MCF 10A (cell line): ENCODE results near the gene L3MBTL4. TPM values are rescaled to one million over a fixed set of nuclear protein-coding genes. Genes with fewer than 3 reads are reported as not detected.

Experiments used
- BruUV-seq: library from RNA; stranded (reverse); fragments of 400-500 nt; replicated peaks from 2 replicates; lab custom pipeline; 2021; lab: Mats Ljungman, UMichigan
- CTCF ChIA-PET: fragments of 300-600 bp; sonication (Branson Sonifier 250); formaldehyde crosslinking; extraction: SDS; loops from one replicate; lab custom pipeline; 2021; ENCODE audit warnings: antibody characterized with exemption, inconsistent platforms; lab: Yijun Ruan, JAX
- POLR2A ChIA-PET: fragments of 300-600, 350-650 bp; sonication (Branson Sonifier 250); formaldehyde crosslinking; extraction: SDS; loops from one replicate; lab custom pipeline; 2020; ENCODE audit warnings: antibody characterized with exemption, inconsistent platforms; lab: Yijun Ruan, JAX
- DNase-seq: peaks from one replicate; pipeline ENCODE4 v3.0.0-alpha.2; 2018; ENCODE audit not compliant: unreplicated experiment
- H3K27ac Mint-ChIP-seq: one replicate; pipeline ENCODE4 v1.8.0; 2022; ENCODE audit warnings: mild to moderate bottlenecking, low read depth, mixed read lengths; ENCODE audit not compliant: unreplicated experiment
- H3K27me3 Mint-ChIP-seq: one replicate; pipeline ENCODE4 v1.8.0; 2022; ENCODE audit warnings: mixed read lengths; ENCODE audit not compliant: insufficient read depth, unreplicated experiment
- H3K36me3 Mint-ChIP-seq: one replicate; pipeline ENCODE4 v1.8.0; 2022; ENCODE audit warnings: mild to moderate bottlenecking, moderate library complexity, mixed read lengths; ENCODE audit not compliant: insufficient read depth, unreplicated experiment
- H3K4me1 Mint-ChIP-seq: one replicate; pipeline ENCODE4 v1.8.0; 2022; ENCODE audit warnings: mixed read lengths; ENCODE audit not compliant: insufficient read depth, unreplicated experiment
- H3K4me3 Mint-ChIP-seq: one replicate; pipeline ENCODE4 v1.8.0; 2022; ENCODE audit warnings: mild to moderate bottlenecking, moderate library complexity, mixed read lengths; ENCODE audit not compliant: unreplicated experiment
- H3K9me3 Mint-ChIP-seq: one replicate; pipeline ENCODE4 v1.8.0; 2022; ENCODE audit warnings: mixed read lengths; ENCODE audit not compliant: unreplicated experiment
- intact Hi-C: fragments of 100-400 bp; cut with micrococcal nuclease; formaldehyde crosslinking; loops from 2 replicates; pipeline ENCODE4 v1.14.1; 2022
- microRNA-seq: library from miRNA; unstranded; fragments of <30 nt; microRNA quantifications from one replicate; pipeline ENCODE4 v1.2.0, GENCODE V29; 2022
- total RNA-seq: library from RNA; stranded (reverse); gene quantifications from 2 replicates; pipeline ENCODE4 v1.2.3, GENCODE V29; 2022
- TF ChIP-seq, protein P1 (sequence below): fragments of 200-600 bp; IDR thresholded peaks from one replicate; pipeline ENCODE4 v1.8.0; 2022; ENCODE audit warnings: antibody characterized with exemption, mild to moderate bottlenecking; ENCODE audit not compliant: unreplicated experiment

L3MBTL4 gene
- total RNA-seq, 1 experiment from 2014 or later: not detected

DNA sequence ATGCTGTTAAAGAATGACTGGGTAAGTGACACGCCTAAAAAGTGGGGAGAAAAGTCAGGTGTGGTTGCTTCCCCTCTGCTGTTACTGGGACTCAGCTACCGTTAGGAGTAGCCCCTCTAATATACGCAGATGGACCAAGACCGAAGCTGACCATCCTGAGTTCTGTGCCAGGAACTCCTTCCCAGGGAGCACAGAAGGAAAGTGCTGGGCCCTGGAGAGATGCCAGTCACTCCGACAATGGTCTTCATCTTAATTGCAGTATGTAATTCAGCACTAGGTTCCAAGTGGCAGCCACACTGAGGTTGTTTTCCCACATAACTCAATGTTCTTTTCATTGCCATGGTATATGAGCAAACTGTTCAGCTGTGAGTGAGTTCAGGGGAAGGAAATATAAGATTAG lies 499.8 kb downstream of the L3MBTL4 start:
- no TSS peak for BruUV-seq
- no peak for DNase-seq
- Mint-ChIP-seq H3K4me3 (no peak overlapping the region), H3K4me1 (no peaks in the 10 kb centered on the region), H3K27me3 (peaks cover 36% of the 10 kb centered on the region), H3K9me3 (peaks cover 8% of the 10 kb centered on the region), H3K27ac (no peak overlapping the region), H3K36me3 (no peaks in the 10 kb centered on the region)
- TF ChIP-seq, protein P1, sequence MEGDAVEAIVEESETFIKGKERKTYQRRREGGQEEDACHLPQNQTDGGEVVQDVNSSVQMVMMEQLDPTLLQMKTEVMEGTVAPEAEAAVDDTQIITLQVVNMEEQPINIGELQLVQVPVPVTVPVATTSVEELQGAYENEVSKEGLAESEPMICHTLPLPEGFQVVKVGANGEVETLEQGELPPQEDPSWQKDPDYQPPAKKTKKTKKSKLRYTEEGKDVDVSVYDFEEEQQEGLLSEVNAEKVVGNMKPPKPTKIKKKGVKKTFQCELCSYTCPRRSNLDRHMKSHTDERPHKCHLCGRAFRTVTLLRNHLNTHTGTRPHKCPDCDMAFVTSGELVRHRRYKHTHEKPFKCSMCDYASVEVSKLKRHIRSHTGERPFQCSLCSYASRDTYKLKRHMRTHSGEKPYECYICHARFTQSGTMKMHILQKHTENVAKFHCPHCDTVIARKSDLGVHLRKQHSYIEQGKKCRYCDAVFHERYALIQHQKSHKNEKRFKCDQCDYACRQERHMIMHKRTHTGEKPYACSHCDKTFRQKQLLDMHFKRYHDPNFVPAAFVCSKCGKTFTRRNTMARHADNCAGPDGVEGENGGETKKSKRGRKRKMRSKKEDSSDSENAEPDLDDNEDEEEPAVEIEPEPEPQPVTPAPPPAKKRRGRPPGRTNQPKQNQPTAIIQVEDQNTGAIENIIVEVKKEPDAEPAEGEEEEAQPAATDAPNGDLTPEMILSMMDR: no peak
- intact Hi-C loops: no loop called here
- ChIA-PET CTCF (no interaction called here), POLR2A (no interaction called here)

- H3K27ac Mint-ChIP-seq: no peak overlapping the region
- intact Hi-C loops: no loop called here
- POLR2A ChIA-PET: no interaction called here
- H3K9me3 Mint-ChIP-seq: peaks cover 8% of the 10 kb centered on the region
- no peaks in the 10 kb centered on the region for H3K36me3 Mint-ChIP-seq
- CTCF ChIA-PET: interaction anchor here (0.5 kb wide), 1 partner anchor 969 kb away, joined by 3 read pairs; no protein-coding TSS in a partner anchor
- H3K4me3 Mint-ChIP-seq: no peak overlapping the region
- TF ChIP-seq, protein P1: no peak
- no peaks in the 10 kb centered on the region for H3K4me1 Mint-ChIP-seq
- no TSS peak for BruUV-seq
- DNase-seq: no peak
- H3K27me3 Mint-ChIP-seq: peaks cover 36% of the 10 kb centered on the region
Observed at GRCh38 chr18:5914016-5914415, 500.7 kb downstream of the L3MBTL4 start.

DNA sequence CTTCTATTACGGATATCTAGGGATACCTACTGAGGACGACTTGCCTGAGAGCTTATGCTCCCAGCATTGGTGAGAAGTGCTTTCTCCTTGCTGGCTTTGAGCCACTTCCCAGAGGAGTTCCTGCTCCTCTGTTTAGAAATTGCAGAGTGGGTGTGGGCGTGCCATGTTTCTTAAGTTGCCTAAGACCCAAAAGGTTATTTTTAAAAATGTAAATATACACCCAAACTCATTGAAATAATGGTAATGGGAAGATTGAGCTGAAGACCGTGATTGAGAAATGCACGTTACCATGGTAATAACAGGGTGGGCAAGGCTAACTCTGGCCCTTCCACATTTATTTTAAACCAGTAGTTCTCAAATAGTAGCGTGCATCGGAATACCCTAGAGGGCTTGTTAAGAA lies 502.1 kb downstream of the L3MBTL4 start:
- H3K27ac Mint-ChIP-seq: no peak overlapping the region
- DNase-seq: no peak
- peaks cover 30% of the 10 kb centered on the region for H3K27me3 Mint-ChIP-seq
- intact Hi-C loops: no loop called here
- ChIA-PET CTCF (interaction anchor here (0.9 kb wide), 1 partner anchor 15 kb away, joined by 6 read pairs; no protein-coding TSS in a partner anchor), POLR2A (no interaction called here)
- H3K9me3 Mint-ChIP-seq: peaks cover 4% of the 10 kb centered on the region
- BruUV-seq: no TSS peak
- no peaks in the 10 kb centered on the region for H3K4me1 Mint-ChIP-seq
- H3K36me3 Mint-ChIP-seq: no peaks in the 10 kb centered on the region
- no peak overlapping the region for H3K4me3 Mint-ChIP-seq
- TF ChIP-seq, protein P1: no peak

DNA sequence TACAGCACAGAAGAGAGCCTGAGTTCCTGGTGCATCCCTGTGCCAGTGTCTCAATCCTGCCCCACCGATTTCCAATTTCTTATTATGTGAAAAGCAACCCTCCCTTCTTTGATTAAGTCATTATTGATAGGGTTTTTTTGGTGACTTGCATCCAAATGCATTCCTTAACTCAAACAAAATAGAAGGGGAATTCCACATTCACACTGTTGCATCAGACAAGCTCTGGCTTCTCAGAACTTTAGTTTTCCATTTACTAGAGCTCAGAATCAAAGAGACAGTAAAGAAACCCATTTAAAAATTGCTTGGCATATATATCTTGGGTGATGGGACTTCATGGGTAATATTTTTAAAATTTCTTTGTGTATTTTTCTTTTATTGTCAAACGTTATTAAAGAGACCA lies 505.6 kb downstream of the L3MBTL4 start:
- Mint-ChIP-seq H3K27me3 (peaks cover 25% of the 10 kb centered on the region), H3K4me3 (no peak overlapping the region), H3K27ac (no peak overlapping the region), H3K9me3 (no peaks in the 10 kb centered on the region), H3K4me1 (no peaks in the 10 kb centered on the region), H3K36me3 (no peaks in the 10 kb centered on the region)
- no TSS peak for BruUV-seq
- ChIA-PET POLR2A (no interaction called here), CTCF (interaction anchor here (0.6 kb wide), 1 partner anchor 621 kb away, joined by 3 read pairs; no protein-coding TSS in a partner anchor)
- intact Hi-C loops: no loop called here
- DNase-seq: no peak
- TF ChIP-seq, protein P1: no peak

Small RNA genes lying within 50 kb of the gene (microRNA-seq; reads per million reads assigned to microRNA genes)
- gene MIR4317: not detected
